ENCODE results near the gene RAD51B. TPM values are rescaled to one million over a fixed set of nuclear protein-coding genes. Genes with fewer than 3 reads are reported as not detected.

Gene RAD51B
- polyA plus RNA-seq, 3 donors: 3.6 to 11.6 (median 9.4) TPM

DNA sequence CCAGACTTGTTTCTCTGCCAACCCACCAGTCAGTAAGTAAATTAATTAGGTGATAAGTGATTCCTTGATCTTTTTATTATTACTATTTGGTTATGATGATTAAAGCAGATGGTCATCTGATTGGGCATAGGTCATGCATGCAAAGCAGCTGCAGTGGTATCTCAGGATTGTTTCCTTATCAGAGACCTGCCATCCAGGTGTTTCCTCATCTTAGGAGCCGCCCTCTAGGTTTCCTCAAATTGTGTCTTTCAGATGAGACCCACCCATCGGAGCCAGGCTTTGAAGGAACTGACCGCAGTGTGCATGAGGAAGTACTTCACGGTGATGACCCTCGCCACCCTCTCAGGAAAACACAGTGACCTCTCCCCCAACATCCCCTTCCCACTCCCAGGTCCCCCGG, 910.0 kb downstream of the RAD51B start:
- H3K27me3 Mint-ChIP-seq (ENCODE audit: low read depth in 3 of 3): peaks cover 26 to 43% (median 26%) of the 10 kb centered on the region in 3 donors
- peaks cover 51% of the 10 kb centered on the region for H3K4me1 Mint-ChIP-seq
- H3K9me3 Mint-ChIP-seq: peaks cover 0 to 2% (median 0%) of the 10 kb centered on the region in 7 donors
- Histone ChIP-seq H3K4me3 (replicated peaks in 1 of 3; ENCODE audit: low read depth in 2 of 3, low read length in 3 of 3) (no peak overlapping the region), H3K9ac (ENCODE audit: insufficient read depth, low read length, poor library complexity, severe bottlenecking) (no peak overlapping the region), H3K4me1 (ENCODE audit: control insufficient read depth in 1 of 2, insufficient read depth in 2 of 2, low read length in 2 of 2) (peaks cover 38 to 46% of the 10 kb centered on the region in 2 donors), H3K36me3 (replicated peaks in 1 of 2; ENCODE audit: control insufficient read depth in 1 of 2, insufficient read depth in 2 of 2, low read length in 2 of 2) (no peaks in the 10 kb centered on the region), H3K79me2 (ENCODE audit: insufficient read depth, low read length) (no peaks in the 10 kb centered on the region), H3K27ac (ENCODE audit: low read depth in 1 of 2, low read length in 2 of 2) (no peak overlapping the region), H3K9me3 (replicated peaks in 1 of 2; ENCODE audit: control insufficient read depth in 1 of 2, insufficient read depth in 1 of 2, low read length in 2 of 2) (no peaks in the 10 kb centered on the region), H2AFZ (ENCODE audit: insufficient read depth, low read depth, low read length, poor library complexity, severe bottlenecking) (no peak overlapping the region), H3K4me2 (replicated peaks; ENCODE audit: extremely low read depth, low read length, poor library complexity, severe bottlenecking) (no peak overlapping the region), H3K27me3 (ENCODE audit: control insufficient read depth in 2 of 2, insufficient read depth in 2 of 2, low read length in 2 of 2) (peaks cover 2 to 11% of the 10 kb centered on the region in 2 donors), H4K20me1 (ENCODE audit: insufficient read depth, low read length) (no peaks in the 10 kb centered on the region)
- intact Hi-C loops (cut with micrococcal nuclease): no loop called here
- peak overlapping the region in 5 of 7 donors; percentile 31 to 80 (median 70) for H3K27ac Mint-ChIP-seq
- peak overlapping the region in 1 of 2 donors; percentile 71 for H3K4me3 Mint-ChIP-seq
- H3K36me3 Mint-ChIP-seq: peaks cover 1 to 15% of the 10 kb centered on the region in 2 donors
- peak in 2 of 3 donors; percentile 32 to 60 for DNase-seq
- TF ChIP-seq, protein P1, sequence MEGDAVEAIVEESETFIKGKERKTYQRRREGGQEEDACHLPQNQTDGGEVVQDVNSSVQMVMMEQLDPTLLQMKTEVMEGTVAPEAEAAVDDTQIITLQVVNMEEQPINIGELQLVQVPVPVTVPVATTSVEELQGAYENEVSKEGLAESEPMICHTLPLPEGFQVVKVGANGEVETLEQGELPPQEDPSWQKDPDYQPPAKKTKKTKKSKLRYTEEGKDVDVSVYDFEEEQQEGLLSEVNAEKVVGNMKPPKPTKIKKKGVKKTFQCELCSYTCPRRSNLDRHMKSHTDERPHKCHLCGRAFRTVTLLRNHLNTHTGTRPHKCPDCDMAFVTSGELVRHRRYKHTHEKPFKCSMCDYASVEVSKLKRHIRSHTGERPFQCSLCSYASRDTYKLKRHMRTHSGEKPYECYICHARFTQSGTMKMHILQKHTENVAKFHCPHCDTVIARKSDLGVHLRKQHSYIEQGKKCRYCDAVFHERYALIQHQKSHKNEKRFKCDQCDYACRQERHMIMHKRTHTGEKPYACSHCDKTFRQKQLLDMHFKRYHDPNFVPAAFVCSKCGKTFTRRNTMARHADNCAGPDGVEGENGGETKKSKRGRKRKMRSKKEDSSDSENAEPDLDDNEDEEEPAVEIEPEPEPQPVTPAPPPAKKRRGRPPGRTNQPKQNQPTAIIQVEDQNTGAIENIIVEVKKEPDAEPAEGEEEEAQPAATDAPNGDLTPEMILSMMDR (IDR thresholded peaks at IDR 0.05): no peak
- WGBS (ENCODE audit: insufficient coverage): 0% methylated on average over 4 of the region's 6 CpGs

DNA sequence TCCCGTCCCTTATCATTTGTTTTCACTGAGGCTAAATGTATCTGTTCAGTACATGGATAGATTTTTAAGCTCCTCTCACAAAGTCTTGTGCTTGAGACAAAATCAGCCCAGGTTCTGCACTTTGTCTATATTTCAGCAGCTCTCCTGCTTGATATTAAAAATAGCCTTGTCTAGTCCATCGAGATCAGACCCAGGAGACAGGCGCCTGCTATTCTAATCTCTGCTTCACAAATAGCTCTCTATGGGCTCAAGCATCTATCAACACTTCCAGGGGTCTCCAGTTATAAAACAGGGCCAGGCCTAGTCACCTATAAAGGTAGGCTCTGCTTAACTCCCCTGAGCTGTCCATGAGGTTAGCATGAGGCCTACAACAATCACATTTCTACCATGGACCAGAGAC, 910.8 kb downstream of the RAD51B start:
- Histone ChIP-seq H3K9ac (ENCODE audit: insufficient read depth, low read length, poor library complexity, severe bottlenecking) (no peak overlapping the region), H3K9me3 (replicated peaks in 1 of 2; ENCODE audit: control insufficient read depth in 1 of 2, insufficient read depth in 1 of 2, low read length in 2 of 2) (no peaks in the 10 kb centered on the region), H3K4me1 (ENCODE audit: control insufficient read depth in 1 of 2, insufficient read depth in 2 of 2, low read length in 2 of 2) (peaks cover 45 to 54% of the 10 kb centered on the region in 2 donors), H4K20me1 (ENCODE audit: insufficient read depth, low read length) (no peaks in the 10 kb centered on the region), H3K36me3 (replicated peaks in 1 of 2; ENCODE audit: control insufficient read depth in 1 of 2, insufficient read depth in 2 of 2, low read length in 2 of 2) (no peaks in the 10 kb centered on the region), H3K79me2 (ENCODE audit: insufficient read depth, low read length) (no peaks in the 10 kb centered on the region), H3K27me3 (ENCODE audit: control insufficient read depth in 2 of 2, insufficient read depth in 2 of 2, low read length in 2 of 2) (peaks cover 2 to 11% of the 10 kb centered on the region in 2 donors), H2AFZ (ENCODE audit: insufficient read depth, low read depth, low read length, poor library complexity, severe bottlenecking) (no peak overlapping the region), H3K4me2 (replicated peaks; ENCODE audit: extremely low read depth, low read length, poor library complexity, severe bottlenecking) (no peak overlapping the region), H3K4me3 (replicated peaks in 1 of 3; ENCODE audit: low read depth in 2 of 3, low read length in 3 of 3) (no peak overlapping the region), H3K27ac (ENCODE audit: low read depth in 1 of 2, low read length in 2 of 2) (no peak overlapping the region)
- Mint-ChIP-seq H3K27me3 (ENCODE audit: low read depth in 3 of 3) (peaks cover 26 to 45% (median 26%) of the 10 kb centered on the region in 3 donors), H3K36me3 (peaks cover 4 to 19% of the 10 kb centered on the region in 2 donors), H3K4me1 (peaks cover 58% of the 10 kb centered on the region), H3K4me3 (no peak overlapping the region), H3K27ac (no peak overlapping the region), H3K9me3 (peaks cover 0 to 2% (median 0%) of the 10 kb centered on the region in 7 donors)
- no peak for DNase-seq
- TF ChIP-seq, protein P1 (IDR thresholded peaks at IDR 0.05): no peak
- 100% methylated on average over 2 of the region's 3 CpGs for WGBS (ENCODE audit: insufficient coverage)
- intact Hi-C loops (cut with micrococcal nuclease): loop anchor here (5.0 kb wide), 3 partner anchors 48 to 153 kb away; partner anchors contain the start of gene ZFP36L1 (in 1 of the 2)
